K562 (cell line): Measurements from ENCODE around the gene MRPL22. TPM values are rescaled to one million over a fixed set of nuclear protein-coding genes. Genes with fewer than 3 reads are reported as not detected.
A peak's percentile ranks its signal among the peaks of the same experiment; 100 is the strongest.

Experiments
- ATAC-seq: fragments of 200-7000 bp; cut with Tn5 transposase; 3 replicates; pipeline ENCODE4 v1.9.1; 2020; ENCODE audit warnings: moderate library complexity
- BruUV-seq: library from RNA; stranded (reverse); fragments of 400-500 nt; replicated peaks from 2 replicates; lab custom pipeline; 2021; lab: Mats Ljungman, UMichigan
- CTCF ChIA-PET: fragments of 300-600 bp; formaldehyde crosslinking; extraction: SDS; loops from one replicate; lab custom pipeline; 2021; ENCODE audit warnings: low intra/inter-chr PET ratio; lab: Yijun Ruan, JAX
- POLR2A ChIA-PET: fragments of 300-600, 350-650 bp; sonication (Branson Sonifier 250); formaldehyde crosslinking; extraction: SDS; loops from one replicate; lab custom pipeline; 2021; ENCODE audit warnings: antibody characterized with exemption, inconsistent platforms; lab: Yijun Ruan, JAX
- DNase-seq, 4 experiments: peaks; one replicate each; pipeline versions ENCODE4 v3.0.0 to v3.0.0-alpha.2; 2011 to 2018; ENCODE audit warnings: low spot score in 3 of 4, mixed read lengths in 3 of 4; ENCODE audit errors: extremely low read depth in 1 of 4
- FAIRE-seq: peaks from 2 replicates; lab custom pipeline; 2011; peaks lifted over from hg19 to GRCh38; lab: Jason Lieb, UNC
- H2AFZ ChIP-seq: 2 replicates; pipeline ENCODE4 v1.6.0; 2011; ENCODE audit warnings: low read depth, low read length, control low read depth, inconsistent platforms
- H3K27ac ChIP-seq: fragments of 200-600 bp; 3 replicates; pipeline ENCODE4 v1.8.0; 2011; ENCODE audit warnings: low read depth, mild to moderate bottlenecking, control low read depth, inconsistent platforms, low read length, moderate library complexity, mixed read lengths; ENCODE audit errors: extremely low read depth
- H3K27me3 ChIP-seq, 2 experiments: fragments of 300-600 bp in 1 of 2; 2 replicates in 1 of 2; 3 replicates in 1 of 2; pipeline versions ENCODE4 v1.6.0 to v1.8.0; 2011; ENCODE audit warnings: inconsistent platforms in 2 of 2, low read length in 2 of 2, mild to moderate bottlenecking in 1 of 2, mixed read lengths in 1 of 2, moderate library complexity in 1 of 2; ENCODE audit not compliant: control insufficient read depth in 2 of 2, insufficient read depth in 2 of 2
- H3K36me3 ChIP-seq: fragments of 300-600 bp; 3 replicates; pipeline ENCODE4 v1.8.0; 2011; ENCODE audit warnings: mild to moderate bottlenecking, low read length, inconsistent platforms; ENCODE audit not compliant: control insufficient read depth, insufficient read depth
- H3K4me1 ChIP-seq, 2 experiments: fragments of 200-600 bp in 1 of 2; replicated peaks in 1 of 2; 2 replicates in 1 of 2; 3 replicates in 1 of 2; pipeline versions ENCODE4 v1.5.1 to v1.8.0; 2011; ENCODE audit warnings: inconsistent platforms in 2 of 2, low read length in 2 of 2, mild to moderate bottlenecking in 1 of 2, mixed read lengths in 1 of 2, moderate library complexity in 1 of 2; ENCODE audit not compliant: control insufficient read depth in 2 of 2, insufficient read depth in 2 of 2
- H3K4me2 ChIP-seq: 2 replicates; pipeline ENCODE4 v1.6.1; 2011; ENCODE audit warnings: low read length, control low read depth, inconsistent platforms, mixed read lengths; ENCODE audit not compliant: insufficient read depth
- H3K4me3 ChIP-seq: fragments of 200-600 bp; sonication (generic), shearing (Covaris generic); 2 replicates; pipeline ENCODE4 v1.5.1; 2016; ENCODE audit warnings: control low read depth, inconsistent platforms
- H3K79me2 ChIP-seq: fragments of 200-600 bp; 3 replicates; pipeline ENCODE4 v1.8.0; 2011; ENCODE audit warnings: low read length, inconsistent platforms; ENCODE audit not compliant: control insufficient read depth, insufficient read depth
- H3K9ac ChIP-seq, 2 experiments: 2 replicates each; pipeline versions ENCODE4 v1.6.0 to v1.6.1; 2011; ENCODE audit warnings: low read depth in 2 of 2, low read length in 2 of 2, control low read depth in 1 of 2, inconsistent platforms in 1 of 2, mild to moderate bottlenecking in 1 of 2, mixed read lengths in 1 of 2; ENCODE audit not compliant: insufficient read depth in 1 of 2
- H3K9me1 ChIP-seq: one replicate; pipeline ENCODE4 v1.6.0; 2011; ENCODE audit warnings: inconsistent platforms, mild to moderate bottlenecking, low read length, moderate library complexity; ENCODE audit not compliant: control insufficient read depth, insufficient read depth
- H3K9me3 ChIP-seq: replicated peaks from 2 replicates; pipeline ENCODE4 v1.5.1; 2011; ENCODE audit warnings: low read depth, low read length, inconsistent platforms; ENCODE audit not compliant: control insufficient read depth, insufficient read depth
- H4K20me1 ChIP-seq: replicated peaks from 2 replicates; pipeline ENCODE4 v1.6.1; 2011; ENCODE audit warnings: low read length, inconsistent platforms, mixed read lengths; ENCODE audit not compliant: control insufficient read depth, insufficient read depth
- CEBPB ChIP-seq: fragments of 450-650 bp; IDR thresholded peaks from 2 replicates; pipeline ENCODE4 v1.6.1; 2016; ENCODE audit warnings: missing genetic modification characterization, missing compliant biosample characterization
- CEBPG ChIP-seq, 3 experiments: fragments of 200-800 bp in 1 of 3; sonication (Bioruptor generic) in 1 of 3; sonication (generic) in 1 of 3; formaldehyde crosslinking in 1 of 3; IDR thresholded peaks in 2 of 3; conservative IDR thresholded peaks in 1 of 3; 2 replicates each; pipeline versions ENCODE4 v1.6.1 to v1.8.0; 2016 to 2022; ENCODE audit warnings: missing compliant biosample characterization in 2 of 3, missing genetic modification characterization in 2 of 3, mild to moderate bottlenecking in 1 of 3, missing genetic modification reagents in 1 of 3
- MEIS2 ChIP-seq: fragments of 450-650 bp; IDR thresholded peaks from 2 replicates; pipeline ENCODE4 v1.6.1; 2014; ENCODE audit warnings: mild to moderate bottlenecking; ENCODE audit not compliant: partially characterized antibody
- YBX1 ChIP-seq: fragments of 450-650 bp; IDR thresholded peaks from 2 replicates; pipeline ENCODE4 v1.7.1; 2016; ENCODE audit warnings: mild to moderate bottlenecking
- WGBS: fragments of 100-300 bp; shearing (Covaris generic); methylation state at CpG from one replicate; pipeline ENCODE4 v1.1.6; 2016; ENCODE audit warnings: low coverage, mixed read lengths; ENCODE audit not compliant: insufficient coverage; ENCODE audit errors: missing lambda C conversion rate; 5-methylcytosine and 5-hydroxymethylcytosine counted together
- in situ Hi-C: fragments of 300-500 bp; cut with MboI; formaldehyde crosslinking; loops from 4 replicates; pipeline ENCODE4 v1.15.0; 2018; ENCODE audit warnings: inconsistent platforms, mixed read lengths
- intact Hi-C: fragments of 100-400 bp; cut with micrococcal nuclease; formaldehyde crosslinking; loops from 2 replicates; pipeline ENCODE4 v1.14.2; 2022
- polyA plus RNA-seq, 8 experiments: library from polyadenylated mRNA; depleted of rRNA in 4 of 8; stranded (reverse) in 5 of 8; unstranded in 3 of 8; fragments of >200 nt; fragmentation: Nextera tagmentation in 2 of 8; fragmentation: Illumina TruSeq in 1 of 8; extraction: Ambion mirVana in 2 of 8; extraction: Trizol in 1 of 8; gene quantifications; 2 replicates each; pipeline versions ENCODE4 v1.2.1 to v1.2.3, GENCODE V29; 2011 to 2014; ENCODE audit warnings: inconsistent platforms in 1 of 8, missing spikeins in 1 of 8
- total RNA-seq, 7 experiments: library from RNA; depleted of rRNA in 6 of 7; stranded (reverse); fragments of >200 nt in 6 of 7; fragmentation: Illumina TruSeq in 2 of 7; extraction: Trizol in 2 of 7; gene quantifications; 2 replicates each; pipeline versions ENCODE4 v1.2.1 to v1.2.3, GENCODE V29; 2011 to 2021; ENCODE audit warnings: low replicate concordance in 1 of 7
- TF ChIP-seq, protein P1 (sequence below): fragments of 450-650 bp; IDR thresholded peaks from 2 replicates; pipeline ENCODE4 v1.6.1; 2014; ENCODE audit warnings: low read depth, mild to moderate bottlenecking, moderate library complexity, borderline replicate concordance
- TF ChIP-seq, protein P2 (sequence below): fragments of 450-650 bp; IDR thresholded peaks from 2 replicates; pipeline ENCODE4 v1.6.1; 2016; ENCODE audit warnings: missing biosample characterization, missing genetic modification characterization
- TF ChIP-seq, protein P3 (sequence below): fragments of 450-650 bp; IDR thresholded peaks from 2 replicates; pipeline ENCODE4 v1.7.1; 2018; ENCODE audit warnings: mild to moderate bottlenecking, low read depth; ENCODE audit not compliant: partially characterized antibody

The MRPL22 gene
- total and polyA plus RNA-seq, 9 of the 15 experiments (the other 6 are each of a cell fraction or from before 2014, with no cell fraction given): 41.1 to 424 (median 102) TPM

DNA sequence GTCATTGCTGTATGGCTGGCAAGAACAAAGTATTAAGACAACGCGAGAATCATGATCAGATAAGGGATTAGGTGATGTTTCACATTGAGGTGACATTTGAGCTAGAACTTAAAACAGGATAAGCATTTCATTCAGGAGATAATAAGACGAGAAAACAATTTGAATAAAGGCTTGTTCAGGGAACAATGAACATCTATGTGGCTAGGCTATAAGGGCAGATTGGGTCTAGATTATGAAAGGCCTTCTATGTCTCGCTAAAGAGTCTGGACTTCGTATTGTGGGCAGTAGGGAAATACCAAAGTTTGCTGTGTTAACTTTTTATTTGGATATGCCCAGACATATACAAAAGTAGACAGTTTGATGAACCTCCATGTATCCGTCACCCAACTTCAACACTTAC, 6.9 kb downstream of the MRPL22 start (continued):
- TF ChIP-seq MEIS2 (no peak), YBX1 (no peak)
- TF ChIP-seq, protein P1, sequence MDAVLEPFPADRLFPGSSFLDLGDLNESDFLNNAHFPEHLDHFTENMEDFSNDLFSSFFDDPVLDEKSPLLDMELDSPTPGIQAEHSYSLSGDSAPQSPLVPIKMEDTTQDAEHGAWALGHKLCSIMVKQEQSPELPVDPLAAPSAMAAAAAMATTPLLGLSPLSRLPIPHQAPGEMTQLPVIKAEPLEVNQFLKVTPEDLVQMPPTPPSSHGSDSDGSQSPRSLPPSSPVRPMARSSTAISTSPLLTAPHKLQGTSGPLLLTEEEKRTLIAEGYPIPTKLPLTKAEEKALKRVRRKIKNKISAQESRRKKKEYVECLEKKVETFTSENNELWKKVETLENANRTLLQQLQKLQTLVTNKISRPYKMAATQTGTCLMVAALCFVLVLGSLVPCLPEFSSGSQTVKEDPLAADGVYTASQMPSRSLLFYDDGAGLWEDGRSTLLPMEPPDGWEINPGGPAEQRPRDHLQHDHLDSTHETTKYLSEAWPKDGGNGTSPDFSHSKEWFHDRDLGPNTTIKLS: no peak

DNA sequence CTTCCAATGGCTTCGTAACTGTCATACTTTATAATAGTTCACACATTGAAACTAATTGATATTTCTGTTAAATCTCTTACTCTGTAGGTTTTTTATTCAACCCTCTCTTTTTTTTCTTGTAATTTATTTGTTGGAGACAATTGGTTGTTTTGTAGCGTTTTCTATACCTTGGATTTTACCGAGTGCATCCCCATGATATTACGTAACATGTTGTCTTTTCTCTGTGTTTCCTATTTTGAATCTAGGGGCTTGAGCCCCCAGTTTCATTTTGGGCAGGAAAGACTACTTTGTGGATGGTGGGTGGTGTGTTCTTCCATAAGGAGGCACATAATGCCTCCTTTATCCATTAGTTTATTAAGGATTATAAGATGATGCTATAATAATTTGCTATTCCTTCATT, 7.4 kb downstream of the MRPL22 start:
- H3K27me3 ChIP-seq: no peaks in the 10 kb centered on the region
- no peak overlapping the region for H3K4me3 ChIP-seq
- ATAC-seq: no peak
- POLR2A ChIA-PET: no interaction called here
- CTCF ChIA-PET: no interaction called here
- 90% methylated on average over 4 of the region's 4 CpGs for WGBS
- no peak overlapping the region for H2AFZ ChIP-seq
- 0 out of 2 replicates have a peak, but pooled peaks cover 6% of the 10 kb centered on the region for H4K20me1 ChIP-seq
- BruUV-seq: no TSS peak
- no peak overlapping the region for H3K4me2 ChIP-seq
- TF ChIP-seq CEBPB (tag) (peak; percentile 66), CEBPG (CRISPR knock-in tag; IDR thresholded peaks at IDR 0.05) (no peak), CEBPG (tag; conservative IDR thresholded peaks at IDR 0.05 in 1 of 2, IDR thresholded peaks at IDR 0.05 in 1 of 2) (peak; percentile 32 to 75; a peak in 2 of 4 replicates)
- TF ChIP-seq, protein P2, sequence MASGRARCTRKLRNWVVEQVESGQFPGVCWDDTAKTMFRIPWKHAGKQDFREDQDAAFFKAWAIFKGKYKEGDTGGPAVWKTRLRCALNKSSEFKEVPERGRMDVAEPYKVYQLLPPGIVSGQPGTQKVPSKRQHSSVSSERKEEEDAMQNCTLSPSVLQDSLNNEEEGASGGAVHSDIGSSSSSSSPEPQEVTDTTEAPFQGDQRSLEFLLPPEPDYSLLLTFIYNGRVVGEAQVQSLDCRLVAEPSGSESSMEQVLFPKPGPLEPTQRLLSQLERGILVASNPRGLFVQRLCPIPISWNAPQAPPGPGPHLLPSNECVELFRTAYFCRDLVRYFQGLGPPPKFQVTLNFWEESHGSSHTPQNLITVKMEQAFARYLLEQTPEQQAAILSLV: 0 out of 2 replicates have a peak, but pooled peaks have one; percentile 23
- TF ChIP-seq, protein P3, sequence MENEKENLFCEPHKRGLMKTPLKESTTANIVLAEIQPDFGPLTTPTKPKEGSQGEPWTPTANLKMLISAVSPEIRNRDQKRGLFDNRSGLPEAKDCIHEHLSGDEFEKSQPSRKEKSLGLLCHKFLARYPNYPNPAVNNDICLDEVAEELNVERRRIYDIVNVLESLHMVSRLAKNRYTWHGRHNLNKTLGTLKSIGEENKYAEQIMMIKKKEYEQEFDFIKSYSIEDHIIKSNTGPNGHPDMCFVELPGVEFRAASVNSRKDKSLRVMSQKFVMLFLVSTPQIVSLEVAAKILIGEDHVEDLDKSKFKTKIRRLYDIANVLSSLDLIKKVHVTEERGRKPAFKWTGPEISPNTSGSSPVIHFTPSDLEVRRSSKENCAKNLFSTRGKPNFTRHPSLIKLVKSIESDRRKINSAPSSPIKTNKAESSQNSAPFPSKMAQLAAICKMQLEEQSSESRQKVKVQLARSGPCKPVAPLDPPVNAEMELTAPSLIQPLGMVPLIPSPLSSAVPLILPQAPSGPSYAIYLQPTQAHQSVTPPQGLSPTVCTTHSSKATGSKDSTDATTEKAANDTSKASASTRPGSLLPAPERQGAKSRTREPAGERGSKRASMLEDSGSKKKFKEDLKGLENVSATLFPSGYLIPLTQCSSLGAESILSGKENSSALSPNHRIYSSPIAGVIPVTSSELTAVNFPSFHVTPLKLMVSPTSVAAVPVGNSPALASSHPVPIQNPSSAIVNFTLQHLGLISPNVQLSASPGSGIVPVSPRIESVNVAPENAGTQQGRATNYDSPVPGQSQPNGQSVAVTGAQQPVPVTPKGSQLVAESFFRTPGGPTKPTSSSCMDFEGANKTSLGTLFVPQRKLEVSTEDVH: no peak
- TF ChIP-seq, all 486 proteins: peak for 3
- in situ Hi-C loops: no loop called here
- H3K9ac ChIP-seq: no peak overlapping the region
- no peaks in the 10 kb centered on the region for H3K9me3 ChIP-seq
- peaks cover 43% of the 10 kb centered on the region for H3K36me3 ChIP-seq
- intact Hi-C loops: no loop called here
- H3K9me1 ChIP-seq: no peaks in the 10 kb centered on the region
- no peak for FAIRE-seq
- H3K79me2 ChIP-seq: peaks cover 66% of the 10 kb centered on the region
- no peak overlapping the region for H3K27ac ChIP-seq
- DNase-seq: no peak
- peaks cover 6 to 22% of the 10 kb centered on the region in 2 experiments; a peak in 3 of 5 replicates for H3K4me1 ChIP-seq
